Measurements from ENCODE around the gene TMSB15A. TPM values are rescaled to one million over a fixed set of nuclear protein-coding genes. Genes with fewer than 3 reads are reported as not detected.

Gene TMSB15A
- not detected in 2 replicates for total RNA-seq (2022)
- Bru-seq, nascent RNA, result not detected
- BruChase-seq, experiment 1, labeled RNA remaining after a 6-hour chase, result not detected
- BruChase-seq, experiment 2, labeled RNA remaining after a 2-hour chase, result not detected
- long read RNA-seq, result 0 reads

DNA sequence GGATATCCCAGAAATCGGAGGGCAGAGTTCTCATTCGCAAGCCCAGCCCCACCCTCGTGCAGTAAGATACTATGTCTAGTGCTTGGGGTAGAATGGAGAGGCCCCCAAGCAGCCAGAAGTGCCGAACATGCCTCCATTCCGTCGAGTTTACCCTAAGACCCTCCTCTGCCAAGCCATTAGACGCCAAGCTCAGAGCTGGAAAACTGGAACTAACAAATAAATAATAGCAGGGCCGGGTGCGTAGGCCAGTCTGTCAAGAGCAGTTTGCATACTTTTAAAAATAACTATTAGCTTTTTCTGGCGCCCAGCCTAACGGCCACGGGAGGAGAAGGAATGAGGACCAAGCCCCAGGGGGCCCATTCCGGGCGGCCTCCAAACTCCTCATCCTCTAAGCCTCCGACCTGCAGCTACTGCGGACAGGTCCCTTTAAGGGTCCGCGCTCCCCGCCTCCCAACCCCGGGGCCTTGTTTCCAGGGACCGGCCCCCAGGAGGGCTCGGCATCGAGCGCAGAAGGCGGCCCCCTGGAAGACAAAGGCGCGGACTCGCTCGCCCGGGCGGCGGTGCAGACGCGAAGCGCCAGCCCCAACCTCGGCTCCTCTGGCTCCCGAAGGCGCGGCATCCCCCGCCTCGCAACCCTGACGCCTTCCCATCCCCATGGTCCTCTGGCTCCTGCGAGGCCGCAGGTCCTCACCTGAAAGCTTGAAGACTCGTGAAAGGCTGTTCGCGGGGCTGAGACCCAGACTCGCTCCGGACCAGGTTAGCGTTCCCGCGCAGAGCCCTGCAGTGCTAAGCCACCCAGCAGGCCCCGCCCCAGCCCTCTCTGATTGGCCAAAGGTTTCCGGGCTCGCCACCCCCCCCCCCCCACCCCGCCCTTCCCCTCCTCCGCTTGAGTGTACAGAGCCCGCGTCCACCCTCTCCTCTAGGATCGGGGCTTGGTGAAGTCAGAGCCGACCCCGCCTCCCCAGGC is at the start of gene TMSB15A:
TMSB15A (minus strand) TSS at position 765 of the 967 bp plus-strand sequence.
- ChIA-PET CTCF (interaction anchor here (0.6 to 1.5 kb wide), 4 partner anchors 15 to 1652 kb away, joined by 3 to 6 read pairs (median 3); no protein-coding TSS in a partner anchor), POLR2A (no interaction called here)
- peaks cover 33% of the 10 kb centered on the region for H3K27me3 Mint-ChIP-seq (ENCODE audit: insufficient read depth, unreplicated experiment)
- DNase-seq (ENCODE audit: unreplicated experiment), result peak; percentile 21
- H3K27ac Mint-ChIP-seq (ENCODE audit: low read depth, unreplicated experiment), result no peak within 1 kb of the TSS
- intact Hi-C loops (cut with micrococcal nuclease), result no loop called here
- BruUV-seq (replicated peaks), result no TSS peak
- H3K9me3 Mint-ChIP-seq (ENCODE audit: unreplicated experiment), result no peaks in the 10 kb centered on the region
- TF ChIP-seq, protein P1, sequence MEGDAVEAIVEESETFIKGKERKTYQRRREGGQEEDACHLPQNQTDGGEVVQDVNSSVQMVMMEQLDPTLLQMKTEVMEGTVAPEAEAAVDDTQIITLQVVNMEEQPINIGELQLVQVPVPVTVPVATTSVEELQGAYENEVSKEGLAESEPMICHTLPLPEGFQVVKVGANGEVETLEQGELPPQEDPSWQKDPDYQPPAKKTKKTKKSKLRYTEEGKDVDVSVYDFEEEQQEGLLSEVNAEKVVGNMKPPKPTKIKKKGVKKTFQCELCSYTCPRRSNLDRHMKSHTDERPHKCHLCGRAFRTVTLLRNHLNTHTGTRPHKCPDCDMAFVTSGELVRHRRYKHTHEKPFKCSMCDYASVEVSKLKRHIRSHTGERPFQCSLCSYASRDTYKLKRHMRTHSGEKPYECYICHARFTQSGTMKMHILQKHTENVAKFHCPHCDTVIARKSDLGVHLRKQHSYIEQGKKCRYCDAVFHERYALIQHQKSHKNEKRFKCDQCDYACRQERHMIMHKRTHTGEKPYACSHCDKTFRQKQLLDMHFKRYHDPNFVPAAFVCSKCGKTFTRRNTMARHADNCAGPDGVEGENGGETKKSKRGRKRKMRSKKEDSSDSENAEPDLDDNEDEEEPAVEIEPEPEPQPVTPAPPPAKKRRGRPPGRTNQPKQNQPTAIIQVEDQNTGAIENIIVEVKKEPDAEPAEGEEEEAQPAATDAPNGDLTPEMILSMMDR (IDR thresholded peaks at IDR 0.05; ENCODE audit: unreplicated experiment), result no peak
- no peaks in the 10 kb centered on the region for H3K4me1 Mint-ChIP-seq (ENCODE audit: insufficient read depth, unreplicated experiment)
- peak within 1 kb of the TSS; percentile 64 for H3K4me3 Mint-ChIP-seq (ENCODE audit: unreplicated experiment)
- H3K36me3 Mint-ChIP-seq (ENCODE audit: insufficient read depth, unreplicated experiment), result no peaks in the 10 kb centered on the region

DNA sequence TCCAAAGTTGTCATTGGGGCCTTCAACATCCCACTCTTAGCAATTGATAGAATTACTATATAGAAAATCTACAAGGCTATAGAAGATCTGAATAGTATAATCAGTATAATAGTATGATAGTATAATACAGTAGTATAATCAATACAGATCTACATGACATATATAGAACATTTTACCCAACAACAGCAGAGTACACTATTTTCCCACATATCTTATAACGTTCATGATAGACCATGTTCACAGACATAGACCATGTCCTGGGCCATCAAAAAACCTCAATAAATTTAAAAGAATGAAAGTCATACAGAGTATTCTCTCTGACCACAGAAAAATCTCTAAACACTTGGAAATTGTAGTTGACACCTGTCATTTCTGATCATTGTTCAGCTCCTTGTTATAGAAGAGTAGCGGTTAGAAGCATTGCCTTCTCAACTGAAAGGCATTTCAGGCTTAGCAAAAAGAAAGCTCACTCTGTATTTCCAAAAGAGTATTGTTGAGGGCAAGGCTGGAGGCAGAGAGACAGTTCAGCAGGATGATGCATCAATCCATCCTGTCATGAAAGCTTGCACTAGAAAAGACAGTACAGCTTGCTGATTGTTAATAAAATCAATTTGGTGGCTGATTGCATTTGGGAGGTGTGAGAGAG is 44.0 kb upstream of the TMSB15A start:
- H3K9me3 Mint-ChIP-seq (ENCODE audit: unreplicated experiment), result no peaks in the 10 kb centered on the region
- H3K36me3 Mint-ChIP-seq (ENCODE audit: insufficient read depth, unreplicated experiment), result no peaks in the 10 kb centered on the region
- DNase-seq (ENCODE audit: unreplicated experiment), result no peak
- no peaks in the 10 kb centered on the region for H3K4me1 Mint-ChIP-seq (ENCODE audit: insufficient read depth, unreplicated experiment)
- no peak overlapping the region for H3K4me3 Mint-ChIP-seq (ENCODE audit: unreplicated experiment)
- intact Hi-C loops (cut with micrococcal nuclease), result no loop called here
- H3K27me3 Mint-ChIP-seq (ENCODE audit: insufficient read depth, unreplicated experiment), result peaks cover 75% of the 10 kb centered on the region
- BruUV-seq (replicated peaks), result no TSS peak
- CTCF ChIA-PET, result no interaction called here
- POLR2A ChIA-PET, result no interaction called here
- H3K27ac Mint-ChIP-seq (ENCODE audit: low read depth, unreplicated experiment), result no peak overlapping the region
- TF ChIP-seq, protein P1 (IDR thresholded peaks at IDR 0.05; ENCODE audit: unreplicated experiment), result no peak

DNA sequence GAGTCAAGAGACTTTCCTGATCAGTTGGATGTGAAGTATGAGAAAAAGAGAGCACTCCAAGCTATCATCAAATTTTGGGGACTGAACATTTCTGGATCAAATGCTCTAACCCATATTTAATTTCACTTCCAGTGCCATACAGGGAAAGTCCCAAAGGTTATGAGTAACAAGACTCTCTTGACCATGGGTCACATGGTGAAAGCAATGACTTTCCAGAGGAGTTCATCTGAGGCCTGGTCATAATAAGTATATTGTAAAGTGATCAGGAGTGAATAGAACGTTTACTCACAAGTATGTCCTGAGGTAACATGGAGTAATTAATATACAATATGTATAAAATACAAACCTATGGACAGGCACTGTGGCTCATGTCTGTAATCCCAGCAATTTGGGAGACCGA is 42.1 kb upstream of the TMSB15A start:
- Mint-ChIP-seq H3K4me3 (ENCODE audit: unreplicated experiment) (no peak overlapping the region), H3K27ac (ENCODE audit: low read depth, unreplicated experiment) (no peak overlapping the region), H3K4me1 (ENCODE audit: insufficient read depth, unreplicated experiment) (no peaks in the 10 kb centered on the region), H3K36me3 (ENCODE audit: insufficient read depth, unreplicated experiment) (no peaks in the 10 kb centered on the region), H3K9me3 (ENCODE audit: unreplicated experiment) (no peaks in the 10 kb centered on the region), H3K27me3 (ENCODE audit: insufficient read depth, unreplicated experiment) (peaks cover 74% of the 10 kb centered on the region)
- ChIA-PET POLR2A (no interaction called here), CTCF (no interaction called here)
- TF ChIP-seq, protein P1 (IDR thresholded peaks at IDR 0.05; ENCODE audit: unreplicated experiment), result no peak
- DNase-seq (ENCODE audit: unreplicated experiment), result no peak
- no TSS peak for BruUV-seq (replicated peaks)
- intact Hi-C loops (cut with micrococcal nuclease), result no loop called here

DNA sequence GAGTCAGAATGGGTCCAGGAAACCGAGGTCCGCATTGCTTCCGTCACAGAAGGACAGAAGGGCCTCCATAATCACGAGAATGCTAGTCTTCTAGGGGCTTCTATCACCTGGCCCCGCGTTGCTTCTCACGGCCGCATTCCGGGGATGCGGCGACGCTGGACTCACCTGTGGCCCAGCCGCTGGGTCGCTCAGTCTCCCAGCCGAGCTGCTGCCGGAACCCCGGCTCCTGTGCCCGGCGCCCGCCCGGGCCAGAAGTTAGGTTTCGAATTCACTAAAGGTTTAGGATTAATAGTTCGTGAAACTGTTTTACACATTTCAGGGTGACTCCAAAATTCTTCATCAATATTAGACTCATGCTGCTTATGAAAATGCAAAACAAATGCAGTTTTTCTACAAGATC is 31.7 kb upstream of the TMSB15A start:
- CTCF ChIA-PET, result interaction anchor here (0.7 to 1.9 kb wide), 2 partner anchors 22 to 33 kb away, joined by 3 to 4 read pairs; no protein-coding TSS in a partner anchor
- Mint-ChIP-seq H3K4me3 (ENCODE audit: unreplicated experiment) (no peak overlapping the region), H3K9me3 (ENCODE audit: unreplicated experiment) (no peaks in the 10 kb centered on the region), H3K27ac (ENCODE audit: low read depth, unreplicated experiment) (no peak overlapping the region), H3K27me3 (ENCODE audit: insufficient read depth, unreplicated experiment) (peaks cover 35% of the 10 kb centered on the region), H3K36me3 (ENCODE audit: insufficient read depth, unreplicated experiment) (no peaks in the 10 kb centered on the region), H3K4me1 (ENCODE audit: insufficient read depth, unreplicated experiment) (no peaks in the 10 kb centered on the region)
- BruUV-seq (replicated peaks), result no TSS peak
- DNase-seq (ENCODE audit: unreplicated experiment), result no peak
- POLR2A ChIA-PET, result no interaction called here
- TF ChIP-seq, protein P1 (IDR thresholded peaks at IDR 0.05; ENCODE audit: unreplicated experiment), result no peak
- intact Hi-C loops (cut with micrococcal nuclease), result no loop called here
